OCI-LY7 (cell line): ENCODE data around the gene HS6ST3. TPM values are rescaled to one million over a fixed set of nuclear protein-coding genes. Genes with fewer than 3 reads are reported as not detected.

Experiments used
- BruUV-seq: library from RNA; stranded (reverse); fragments of 400-500 nt; replicated peaks from 2 replicates; lab custom pipeline; 2021; lab: Mats Ljungman, UMichigan
- CTCF ChIA-PET: fragments of 300-600 bp; sonication (Branson Sonifier 250); formaldehyde crosslinking; loops from one replicate; lab custom pipeline; 2022; ENCODE audit warnings: antibody characterized with exemption; ENCODE audit not compliant: unreplicated experiment; lab: Charles Lee
- POLR2A ChIA-PET: fragments of 300-600 bp; sonication (Branson Sonifier 250); formaldehyde crosslinking; loops from one replicate; lab custom pipeline; 2022; ENCODE audit warnings: antibody characterized with exemption; lab: Charles Lee
- DNase-seq: peaks from one replicate; pipeline ENCODE4 v3.0.0-alpha.2; 2015; ENCODE audit warnings: low spot score
- H2AFZ ChIP-seq: fragments of 200-600 bp; sonication (generic), shearing (Covaris generic); 2 replicates; pipeline ENCODE4 v1.6.1; 2014; ENCODE audit warnings: mild to moderate bottlenecking, antibody characterized with exemption, low read length, moderate library complexity
- H3K27ac ChIP-seq: fragments of 200-600 bp; sonication (generic); 2 replicates; pipeline ENCODE4 v1.5.1; 2014; ENCODE audit warnings: mixed run types, low read depth, mild to moderate bottlenecking, moderate library complexity, low read length, inconsistent platforms; ENCODE audit not compliant: poor library complexity, severe bottlenecking
- H3K36me3 ChIP-seq: fragments of 200-600 bp; sonication (generic); 2 replicates; pipeline ENCODE4 v1.6.1; 2014; ENCODE audit warnings: mild to moderate bottlenecking, antibody characterized with exemption, low read length, moderate library complexity, mixed read lengths; ENCODE audit not compliant: insufficient read depth
- H3K4me1 ChIP-seq: fragments of 200-600 bp; sonication (generic); 2 replicates; pipeline ENCODE4 v1.5.1; 2014; ENCODE audit warnings: mild to moderate bottlenecking, low read length; ENCODE audit not compliant: insufficient read depth, poor library complexity, severe bottlenecking
- H3K4me2 ChIP-seq: fragments of 200-600 bp; sonication (generic); 2 replicates; pipeline ENCODE4 v1.6.1; 2014; ENCODE audit warnings: mild to moderate bottlenecking, low read length
- H3K4me3 ChIP-seq: fragments of 200-600 bp; sonication (generic); 2 replicates; pipeline ENCODE4 v1.5.1; 2014; ENCODE audit warnings: mild to moderate bottlenecking, low read depth, low read length; ENCODE audit not compliant: poor library complexity, severe bottlenecking
- H3K79me2 ChIP-seq: fragments of 200-600 bp; sonication (generic); 2 replicates; pipeline ENCODE4 v1.6.1; 2016; ENCODE audit warnings: low read depth, mild to moderate bottlenecking, low read length, moderate library complexity, mixed read lengths; ENCODE audit not compliant: insufficient read depth
- H3K9me2 ChIP-seq: fragments of 200-600 bp; sonication (generic); 2 replicates; pipeline ENCODE4 v1.6.1; 2016; ENCODE audit warnings: mild to moderate bottlenecking, low read length, mixed read lengths; ENCODE audit not compliant: insufficient read depth
- H3K9me3 ChIP-seq: fragments of 200-600 bp; sonication (generic); 2 replicates; pipeline ENCODE4 v1.6.1; 2014; ENCODE audit warnings: mild to moderate bottlenecking, mixed run types, low read length, mixed read lengths
- H4K20me1 ChIP-seq: fragments of 200-600 bp; sonication (generic); 2 replicates; pipeline ENCODE4 v1.6.1; 2014; ENCODE audit warnings: mild to moderate bottlenecking, antibody characterized with exemption, low read length, moderate library complexity, mixed read lengths; ENCODE audit not compliant: insufficient read depth
- CTCF ChIP-seq: fragments of 200-600 bp; sonication (generic); conservative IDR thresholded peaks from 2 replicates; pipeline ENCODE4 v1.5.1; 2014; ENCODE audit warnings: mild to moderate bottlenecking, antibody characterized with exemption, low read length, moderate library complexity, mixed read lengths
- EZH2phosphoT487 ChIP-seq: fragments of 200-600 bp; sonication (generic); IDR thresholded peaks from 2 replicates; pipeline ENCODE4 v1.6.1; 2018; ENCODE audit warnings: low read depth, borderline replicate concordance, mild to moderate bottlenecking, mixed run types, antibody characterized with exemption, low read length, moderate library complexity, mixed read lengths
- intact Hi-C: fragments of 100-400 bp; cut with micrococcal nuclease; formaldehyde crosslinking; loops from one replicate; pipeline ENCODE4 v1.10.0; 2022; ENCODE audit not compliant: unreplicated experiment
- total RNA-seq, 2 experiments: library from RNA; depleted of rRNA in 1 of 2; stranded (reverse); fragments of >200 nt in 1 of 2; shearing (Covaris generic) in 1 of 2; gene quantifications; 2 replicates each; pipeline ENCODE4 v1.2.3, GENCODE V29; 2014 to 2022

HS6ST3 gene
- total RNA-seq, 2 experiments from 2014 or later = not detected

- BruUV-seq = no TSS peak
- Histone ChIP-seq H3K9me3 (no peaks in the 10 kb centered on the region), H3K27ac (no peak overlapping the region), H3K4me3 (no peak overlapping the region), H3K79me2 (no peaks in the 10 kb centered on the region), H3K4me1 (no peaks in the 10 kb centered on the region), H2AFZ (no peak overlapping the region), H4K20me1 (no peaks in the 10 kb centered on the region), H3K9me2 (no peaks in the 10 kb centered on the region), H3K4me2 (no peak overlapping the region), H3K36me3 (no peaks in the 10 kb centered on the region)
- intact Hi-C loops = no loop called here
- CTCF ChIA-PET = no interaction called here
- POLR2A ChIA-PET = no interaction called here
- TF ChIP-seq EZH2phosphoT487 = no peak
- TF ChIP-seq CTCF = no peak
- DNase-seq = no peak
Measured at GRCh38 chr13:96816261-96816660, 726.4 kb downstream of the HS6ST3 start.

GRCh38 chr13:96816874-96817273 lies 727.0 kb downstream of the HS6ST3 start:
- Histone ChIP-seq H3K4me2 (no peak overlapping the region), H3K9me2 (no peaks in the 10 kb centered on the region), H3K9me3 (no peaks in the 10 kb centered on the region), H3K4me1 (no peaks in the 10 kb centered on the region), H3K36me3 (no peaks in the 10 kb centered on the region), H3K27ac (no peak overlapping the region), H3K4me3 (no peak overlapping the region), H4K20me1 (no peaks in the 10 kb centered on the region), H3K79me2 (no peaks in the 10 kb centered on the region), H2AFZ (no peak overlapping the region)
- ChIA-PET POLR2A (interaction anchor here (0.6 kb wide), 1 partner anchor 1327 kb away, joined by 3 read pairs; no protein-coding TSS in a partner anchor), CTCF (no interaction called here)
- intact Hi-C loops = no loop called here
- no peak for TF ChIP-seq CTCF
- TF ChIP-seq EZH2phosphoT487 = no peak
- no peak for DNase-seq
- no TSS peak for BruUV-seq

- Histone ChIP-seq H3K4me1 (no peaks in the 10 kb centered on the region), H4K20me1 (no peaks in the 10 kb centered on the region), H2AFZ (no peak overlapping the region), H3K27ac (no peak overlapping the region), H3K9me3 (no peaks in the 10 kb centered on the region), H3K4me3 (no peak overlapping the region), H3K4me2 (no peak overlapping the region), H3K36me3 (no peaks in the 10 kb centered on the region), H3K9me2 (no peaks in the 10 kb centered on the region), H3K79me2 (no peaks in the 10 kb centered on the region)
- DNase-seq = peak; percentile 3
- POLR2A ChIA-PET = interaction anchor here (0.6 kb wide), 1 partner anchor 1328 kb away, joined by 3 read pairs; no protein-coding TSS in a partner anchor
- BruUV-seq = no TSS peak
- intact Hi-C loops = no loop called here
- peak; percentile 72 for TF ChIP-seq CTCF
- TF ChIP-seq EZH2phosphoT487 = no peak
- CTCF ChIA-PET = no interaction called here
Measured at GRCh38 chr13:96817336-96817941, 727.5 kb downstream of the HS6ST3 start.
